ENCODE measurements around the gene NPAS3.
"Not testable (repeated sequence)": the region's sequence is repeated elsewhere in the genome, so short reads cannot be mapped to it uniquely, and the experiment has no call there.

NPAS3 gene

GRCh38 chr14:33068626-33069025, 129.9 kb downstream of the NPAS3 start:
- no peak overlapping the region for H3K4me3 ChIP-seq (ENCODE audit: control insufficient read depth, low read depth, low read length)
- no peak for TF ChIP-seq CTCF (IDR thresholded peaks at IDR 0.05; ENCODE audit: control insufficient read depth, insufficient read depth, low read depth, low read length, missing control alignments)
- DNase-seq (ENCODE audit: low read depth): no peak

- no peak for TF ChIP-seq CTCF (IDR thresholded peaks at IDR 0.05; ENCODE audit: control insufficient read depth, insufficient read depth, low read depth, low read length, missing control alignments)
- no peak overlapping the region for H3K4me3 ChIP-seq (ENCODE audit: control insufficient read depth, low read depth, low read length)
- DNase-seq (ENCODE audit: low read depth): no peak
Measured at GRCh38 chr14:33070475-33070874, 131.8 kb downstream of the NPAS3 start.

GRCh38 chr14:33073023-33073422, 134.3 kb downstream of the NPAS3 start:
- no peak overlapping the region for H3K4me3 ChIP-seq (ENCODE audit: control insufficient read depth, low read depth, low read length)
- TF ChIP-seq CTCF (IDR thresholded peaks at IDR 0.05; ENCODE audit: control insufficient read depth, insufficient read depth, low read depth, low read length, missing control alignments): no peak
- no peak for DNase-seq (ENCODE audit: low read depth)

- H3K4me3 ChIP-seq (ENCODE audit: control insufficient read depth, low read depth, low read length): no peak overlapping the region
- DNase-seq (ENCODE audit: low read depth): no peak
- no peak for TF ChIP-seq CTCF (IDR thresholded peaks at IDR 0.05; ENCODE audit: control insufficient read depth, insufficient read depth, low read depth, low read length, missing control alignments)
Measured at GRCh38 chr14:33081259-33081658, 142.6 kb downstream of the NPAS3 start.

- no peak for TF ChIP-seq CTCF (IDR thresholded peaks at IDR 0.05; ENCODE audit: control insufficient read depth, insufficient read depth, low read depth, low read length, missing control alignments)
- no peak for DNase-seq (ENCODE audit: low read depth)
Measured at GRCh38 chr14:33085799-33086198, 147.1 kb downstream of the NPAS3 start.

GRCh38 chr14:33088274-33088673, 149.6 kb downstream of the NPAS3 start:
- DNase-seq (ENCODE audit: low read depth); H3K4me3 ChIP-seq (ENCODE audit: control insufficient read depth, low read depth, low read length): not testable (repeated sequence)

More at GRCh38 chr14:33085799-33086198, 147.1 kb downstream of the NPAS3 start:
- no peak overlapping the region for H3K4me3 ChIP-seq (ENCODE audit: control insufficient read depth, low read depth, low read length)

GRCh38 chr14:33098016-33098415, 159.3 kb downstream of the NPAS3 start:
- no peak for DNase-seq (ENCODE audit: low read depth)
- TF ChIP-seq CTCF (IDR thresholded peaks at IDR 0.05; ENCODE audit: control insufficient read depth, insufficient read depth, low read depth, low read length, missing control alignments): no peak
- H3K4me3 ChIP-seq (ENCODE audit: control insufficient read depth, low read depth, low read length): no peak overlapping the region

Measured in AG09309 (cell line).